GM20000 (cell line): ENCODE results near the gene TGFB3.

ENCODE experiments used
- DNase-seq: peaks from one replicate; pipeline ENCODE4 v3.0.0; 2012; ENCODE audit warnings: low spot score
- TF ChIP-seq, protein P1 (sequence below): IDR thresholded peaks from 2 replicates; pipeline ENCODE4 v1.5.1; 2012; ENCODE audit warnings: mild to moderate bottlenecking, control low read depth; ENCODE audit errors: extremely low read depth, missing control alignments

Gene TGFB3

DNA sequence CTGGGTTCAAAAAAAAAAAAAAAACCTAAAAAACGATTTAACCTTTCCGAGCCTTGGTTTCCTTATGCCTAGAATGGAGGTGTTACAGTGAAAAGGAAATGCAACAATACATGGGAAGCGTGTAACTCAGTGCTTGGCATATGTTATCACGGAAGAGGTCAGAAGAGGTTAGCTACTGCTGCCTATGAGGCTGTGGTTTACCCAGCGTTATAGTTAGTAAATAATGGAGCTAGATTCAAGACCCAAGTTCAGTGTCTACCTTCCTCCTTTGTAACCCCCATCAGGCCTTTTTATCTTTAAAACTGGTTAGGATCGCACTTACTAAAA, 4.6 kb upstream of the TGFB3 start:
- TF ChIP-seq, protein P1, sequence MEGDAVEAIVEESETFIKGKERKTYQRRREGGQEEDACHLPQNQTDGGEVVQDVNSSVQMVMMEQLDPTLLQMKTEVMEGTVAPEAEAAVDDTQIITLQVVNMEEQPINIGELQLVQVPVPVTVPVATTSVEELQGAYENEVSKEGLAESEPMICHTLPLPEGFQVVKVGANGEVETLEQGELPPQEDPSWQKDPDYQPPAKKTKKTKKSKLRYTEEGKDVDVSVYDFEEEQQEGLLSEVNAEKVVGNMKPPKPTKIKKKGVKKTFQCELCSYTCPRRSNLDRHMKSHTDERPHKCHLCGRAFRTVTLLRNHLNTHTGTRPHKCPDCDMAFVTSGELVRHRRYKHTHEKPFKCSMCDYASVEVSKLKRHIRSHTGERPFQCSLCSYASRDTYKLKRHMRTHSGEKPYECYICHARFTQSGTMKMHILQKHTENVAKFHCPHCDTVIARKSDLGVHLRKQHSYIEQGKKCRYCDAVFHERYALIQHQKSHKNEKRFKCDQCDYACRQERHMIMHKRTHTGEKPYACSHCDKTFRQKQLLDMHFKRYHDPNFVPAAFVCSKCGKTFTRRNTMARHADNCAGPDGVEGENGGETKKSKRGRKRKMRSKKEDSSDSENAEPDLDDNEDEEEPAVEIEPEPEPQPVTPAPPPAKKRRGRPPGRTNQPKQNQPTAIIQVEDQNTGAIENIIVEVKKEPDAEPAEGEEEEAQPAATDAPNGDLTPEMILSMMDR, result no peak
- DNase-seq, result no peak

DNA sequence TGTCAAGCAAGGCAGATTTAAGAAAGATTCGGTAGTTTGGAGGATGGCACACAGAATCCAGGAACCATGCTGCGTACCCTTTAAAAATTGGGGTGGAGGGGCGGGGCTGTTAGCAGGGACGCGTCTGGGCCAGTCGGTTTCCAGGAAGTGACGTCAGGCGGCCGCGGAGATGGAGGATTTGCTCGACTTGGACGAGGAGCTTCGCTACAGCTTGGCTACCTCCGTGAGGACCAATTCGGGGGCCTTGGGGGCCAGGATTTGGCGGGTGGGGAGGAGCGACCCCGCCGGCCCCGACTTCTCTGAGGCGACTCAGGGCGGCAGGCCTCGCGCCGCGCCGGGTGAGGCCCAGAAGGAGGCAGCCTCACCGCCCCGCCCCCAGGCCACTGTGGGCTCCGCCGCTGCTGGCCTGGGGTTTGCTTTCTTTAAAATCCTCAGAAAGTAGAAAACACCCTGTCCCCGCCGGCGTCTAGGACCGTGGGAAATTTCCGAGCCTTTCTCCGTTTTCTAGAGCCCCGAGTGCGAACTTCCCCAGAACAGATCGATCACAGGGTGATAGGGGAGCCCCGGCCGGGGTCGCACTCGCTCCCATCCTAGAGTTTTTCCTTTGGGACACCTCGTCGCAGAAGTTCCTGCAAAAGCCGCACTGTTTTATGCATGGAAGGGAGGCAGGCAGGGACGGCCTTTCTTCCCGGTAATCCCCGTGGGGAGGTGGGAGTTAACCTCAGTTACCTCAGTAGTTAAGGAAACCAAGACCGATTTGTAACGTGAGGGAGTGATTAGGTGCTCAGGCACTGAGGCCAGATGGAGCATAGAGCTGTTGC, 4.0 kb upstream of the TGFB3 start, which contains the start of gene IFT43:
TSS of gene IFT43 (plus strand) at position 146 of the 821 bp plus-strand sequence. CDS start at position 170, 24 bp downstream.
- DNase-seq, result peak; percentile 94

DNA sequence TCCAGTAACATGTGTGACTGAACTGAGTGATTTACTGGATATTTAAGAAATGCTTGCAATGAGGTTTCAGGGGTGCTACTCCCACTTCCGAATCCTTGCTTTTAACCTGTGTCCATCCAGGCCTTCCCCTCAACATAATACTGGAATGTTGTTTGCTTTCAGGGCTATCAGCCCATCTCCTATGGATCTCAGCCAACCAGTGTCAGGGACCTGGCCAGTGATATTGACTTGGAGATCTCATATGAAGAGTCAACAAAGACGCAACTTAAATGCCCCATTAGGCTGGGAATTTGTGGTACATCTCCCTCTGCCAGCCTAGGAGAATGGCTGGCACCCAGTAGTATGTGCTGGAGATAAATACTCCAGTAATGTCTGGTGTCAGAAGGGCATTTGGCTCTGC, 2.9 kb upstream of the TGFB3 start:
- DNase-seq, result no peak

More for the DNA sequence above, 4.0 kb upstream of the TGFB3 start, which contains the start of gene IFT43:
- TF ChIP-seq, protein P1, result no peak

DNA sequence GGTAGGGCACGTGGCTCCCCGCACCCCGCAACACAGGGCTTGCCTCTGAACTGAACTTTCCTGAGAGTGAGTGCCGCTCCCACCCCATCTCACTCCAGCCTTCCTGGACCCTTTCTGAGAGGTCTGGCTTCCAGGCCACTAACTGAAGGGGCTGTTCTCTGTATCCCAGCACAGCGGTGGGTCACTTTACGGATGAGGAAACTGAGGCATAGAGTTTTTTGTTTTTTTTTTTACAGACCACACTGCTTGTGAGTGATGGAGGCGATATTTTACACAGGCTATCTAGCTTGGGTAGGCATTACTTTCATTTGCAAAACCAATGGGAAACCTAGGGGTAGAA, 1.2 kb upstream of the TGFB3 start:
- DNase-seq, result no peak
- TF ChIP-seq, protein P1, result no peak

More for the DNA sequence above, 2.9 kb upstream of the TGFB3 start:
- TF ChIP-seq, protein P1, result no peak

DNA sequence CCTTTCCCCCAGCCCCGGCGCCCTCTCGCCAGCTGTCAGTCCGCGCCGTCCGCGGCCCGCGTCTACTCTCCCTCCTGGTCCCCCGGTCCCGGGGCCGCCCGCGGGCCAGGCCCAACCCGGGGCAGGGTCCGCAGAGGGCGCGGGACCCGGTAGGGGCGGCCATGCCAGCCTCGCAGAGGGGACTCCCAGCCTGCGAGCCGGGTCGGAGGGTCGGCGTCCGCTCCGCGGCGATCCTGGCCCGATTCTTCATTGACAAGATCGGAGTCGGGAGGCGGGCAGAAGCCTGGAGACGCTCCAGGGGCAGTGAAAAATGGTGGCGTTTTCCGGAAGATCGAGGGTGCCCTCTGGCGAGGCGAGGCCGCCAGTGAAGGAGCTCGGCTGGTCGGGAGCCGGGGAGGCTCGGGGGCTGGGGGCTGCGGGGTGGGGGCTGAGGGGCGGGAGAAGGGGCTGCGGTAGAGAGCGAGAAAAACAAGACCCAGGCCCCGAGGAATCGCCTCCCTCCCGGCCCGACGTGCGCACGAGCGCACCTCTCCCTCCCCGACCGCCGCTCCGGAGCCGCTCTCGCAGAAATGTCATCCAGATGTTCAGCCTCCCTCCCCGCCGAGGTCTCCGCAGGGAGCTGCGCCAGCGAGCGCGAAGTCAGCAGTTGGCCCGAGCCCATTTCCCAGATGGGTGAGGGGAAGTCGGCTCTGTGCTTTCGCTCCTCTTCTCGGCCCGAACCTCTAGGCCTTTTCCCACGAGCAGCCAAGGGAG, 647 bp upstream of the TGFB3 start:
- peak; percentile 88 for DNase-seq
- TF ChIP-seq, protein P1, result peak; percentile 53

DNA sequence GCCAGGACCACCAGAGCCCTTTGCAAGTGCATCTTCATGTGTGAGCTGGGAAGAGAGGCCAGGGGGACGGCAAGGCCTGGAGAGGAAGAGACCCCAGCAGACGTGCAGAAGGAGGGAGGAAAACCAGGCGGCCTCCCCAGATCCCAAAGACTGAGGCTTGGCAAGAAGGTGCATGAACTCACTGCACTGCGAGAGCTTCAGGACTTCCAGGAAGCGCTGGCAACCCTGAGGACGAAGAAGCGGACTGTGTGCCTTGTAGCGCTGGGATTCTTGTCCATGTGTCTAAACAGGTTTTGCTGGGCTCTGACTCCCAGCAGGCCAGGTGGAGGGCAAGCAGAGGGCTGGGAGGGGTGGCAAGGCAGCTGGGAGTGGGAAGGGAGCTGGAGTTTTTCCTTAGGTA, 939 bp downstream of the TGFB3 start:
- DNase-seq, result no peak

More for the DNA sequence above, 939 bp downstream of the TGFB3 start:
- TF ChIP-seq, protein P1, result no peak
